NT2/D1 (cell line): ENCODE measurements around the gene DIABLO.

Experiments
- DNase-seq: peaks from one replicate; pipeline ENCODE4 v3.0.0-alpha.2; 2011; ENCODE audit warnings: low read depth, low spot score
- H3K27me3 ChIP-seq: 2 replicates; pipeline ENCODE4 v1.6.0; 2011; ENCODE audit warnings: mild to moderate bottlenecking; ENCODE audit not compliant: insufficient read length, insufficient read depth
- H3K36me3 ChIP-seq: 2 replicates; pipeline ENCODE4 v1.6.1; 2011; ENCODE audit warnings: mild to moderate bottlenecking, low read length, mixed read lengths; ENCODE audit not compliant: insufficient read depth, insufficient read length
- H3K4me1 ChIP-seq: 2 replicates; pipeline ENCODE4 v1.5.1; 2011; ENCODE audit not compliant: insufficient read depth, insufficient read length
- H3K4me3 ChIP-seq: 2 replicates; pipeline ENCODE4 v1.5.1; 2011; ENCODE audit warnings: low read depth; ENCODE audit not compliant: insufficient read length
- H3K9ac ChIP-seq: 2 replicates; pipeline ENCODE4 v1.6.0; 2011; ENCODE audit warnings: low read depth; ENCODE audit not compliant: insufficient read length
- H3K9me3 ChIP-seq: 2 replicates; pipeline ENCODE4 v1.5.1; 2011; ENCODE audit warnings: mild to moderate bottlenecking, low read length; ENCODE audit not compliant: insufficient read depth
- SUZ12 ChIP-seq: IDR thresholded peaks from 2 replicates; pipeline ENCODE4 v1.6.1; 2011; ENCODE audit not compliant: insufficient read length, insufficient read depth; ENCODE audit errors: extremely low read depth
- YY1 ChIP-seq: IDR thresholded peaks from 2 replicates; pipeline ENCODE4 v1.6.1; 2011; ENCODE audit not compliant: insufficient read length, insufficient read depth
- ZNF274 ChIP-seq: IDR thresholded peaks from 2 replicates; pipeline ENCODE4 v1.6.1; 2011; ENCODE audit warnings: mild to moderate bottlenecking, low read depth, low read length

The DIABLO gene

DNA sequence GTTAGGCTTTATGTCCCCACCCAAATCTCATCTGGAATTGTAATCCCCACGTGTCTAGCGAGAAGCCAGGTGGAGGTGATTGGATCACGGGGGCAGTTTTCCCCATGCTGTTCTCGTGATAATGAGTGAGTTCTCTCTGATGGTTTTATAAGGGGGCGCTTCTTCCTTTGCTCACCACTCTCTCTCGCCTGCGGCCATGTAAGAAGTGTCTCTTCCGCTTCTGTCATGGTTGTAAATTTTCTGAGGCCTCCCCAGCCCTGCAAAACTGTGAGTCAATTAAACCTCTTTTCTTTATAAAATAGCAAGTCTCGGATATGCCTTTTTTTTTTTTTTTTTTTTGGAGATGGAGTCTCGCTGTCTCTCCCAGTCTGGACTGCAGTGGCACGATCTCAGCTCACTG is 65.1 kb downstream of the DIABLO start:
- no peak overlapping the region for H3K9ac ChIP-seq
- no peak overlapping the region for H3K4me3 ChIP-seq
- peaks cover 2% of the 10 kb centered on the region for H3K4me1 ChIP-seq
- H3K36me3 ChIP-seq = no peaks in the 10 kb centered on the region
- no peak for DNase-seq
- TF ChIP-seq ZNF274 (no peak), YY1 (no peak)
- no peaks in the 10 kb centered on the region for H3K27me3 ChIP-seq
- H3K9me3 ChIP-seq = no peaks in the 10 kb centered on the region

DNA sequence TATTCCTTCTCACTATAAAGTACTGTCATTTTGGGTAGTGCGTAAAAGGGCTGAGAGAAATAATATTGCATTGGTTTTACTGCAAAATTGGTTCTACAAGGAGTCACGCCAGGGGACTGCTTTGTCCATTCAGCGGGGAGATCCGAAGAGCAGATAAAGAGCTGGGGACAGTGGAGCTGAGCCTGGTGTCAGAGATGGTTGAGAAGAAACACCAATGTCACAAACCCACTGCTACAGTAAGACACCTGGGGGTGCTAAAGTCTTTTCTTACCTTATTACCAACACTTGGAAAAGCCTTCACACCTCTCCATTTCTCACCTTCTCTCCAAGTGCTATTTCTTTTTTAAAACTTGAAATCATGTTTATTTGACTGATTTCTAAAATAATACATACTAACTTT is 66.0 kb downstream of the DIABLO start:
- H3K36me3 ChIP-seq = no peaks in the 10 kb centered on the region
- H3K4me3 ChIP-seq = no peak overlapping the region
- H3K9me3 ChIP-seq = no peaks in the 10 kb centered on the region
- no peaks in the 10 kb centered on the region for H3K27me3 ChIP-seq
- no peak for DNase-seq
- peaks cover 2% of the 10 kb centered on the region for H3K4me1 ChIP-seq
- H3K9ac ChIP-seq = no peak overlapping the region
- TF ChIP-seq ZNF274 (no peak), SUZ12 (no peak), YY1 (no peak)

DNA sequence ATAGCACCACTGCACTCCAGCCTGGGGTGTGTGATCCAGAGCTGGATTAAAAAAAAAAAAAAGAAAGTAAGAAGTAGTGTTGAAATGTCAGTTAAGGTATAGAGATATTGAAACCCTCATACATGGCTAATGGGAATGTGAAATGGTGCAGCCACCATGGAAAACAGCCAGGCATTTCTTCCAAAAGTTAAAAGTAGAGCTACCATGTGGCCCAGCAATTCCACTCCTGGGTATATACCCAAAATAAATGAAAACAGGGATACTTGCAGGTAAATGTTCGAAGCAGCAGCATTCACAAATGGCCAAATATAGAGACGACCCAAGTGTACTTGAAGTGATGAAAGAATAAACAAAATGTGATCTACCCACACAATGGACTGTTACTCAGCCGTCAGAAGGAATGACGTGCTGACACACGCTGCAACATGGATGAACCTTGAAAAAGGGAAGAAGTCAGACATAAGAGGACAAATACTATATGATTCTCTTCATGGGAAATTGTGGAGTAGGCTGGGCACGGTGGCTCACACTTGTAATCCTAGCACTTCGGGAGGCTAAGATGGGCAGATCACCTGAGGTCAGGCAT is 67.1 kb downstream of the DIABLO start:
- H3K4me3 ChIP-seq = no peak overlapping the region
- peaks cover 2% of the 10 kb centered on the region for H3K4me1 ChIP-seq
- no peaks in the 10 kb centered on the region for H3K27me3 ChIP-seq
- H3K9me3 ChIP-seq = no peaks in the 10 kb centered on the region
- no peaks in the 10 kb centered on the region for H3K36me3 ChIP-seq
- TF ChIP-seq YY1 (no peak), SUZ12 (no peak), ZNF274 (no peak)
- DNase-seq = no peak
- no peak overlapping the region for H3K9ac ChIP-seq
